ENCODE data around the gene WIPF2.
"Not testable (repeated sequence)": the region's sequence is repeated elsewhere in the genome, so short reads cannot be mapped to it uniquely, and the experiment has no call there.

Gene WIPF2

DNA sequence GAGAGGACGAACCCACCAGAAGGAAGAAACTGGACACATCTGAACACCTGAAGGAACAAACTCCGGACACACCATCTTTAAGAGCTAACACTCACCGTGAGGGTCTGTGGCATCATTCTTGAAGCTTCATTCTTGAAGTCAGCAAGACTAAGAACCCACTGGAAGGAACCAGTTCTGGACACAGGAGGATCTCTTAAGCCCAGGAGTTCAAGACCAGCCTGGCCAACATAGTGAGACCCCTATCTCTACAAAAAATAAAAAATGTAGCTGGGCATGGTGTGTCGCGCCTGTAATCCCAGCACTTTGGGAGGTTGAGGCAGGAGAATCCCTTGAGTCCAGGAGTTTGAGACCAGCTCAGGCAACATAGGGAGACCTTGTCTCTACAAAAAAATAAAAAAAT, 20.5 kb upstream of the WIPF2 start:
- H3K4ac ChIP-seq (ENCODE audit: low read length), result no peak overlapping the region
- no peak overlapping the region for H2BK15ac ChIP-seq (ENCODE audit: low read length)
- DNase-seq (ENCODE audit: low spot score), result no peak
- H2BK12ac ChIP-seq (ENCODE audit: low read length), result no peak overlapping the region
- H2BK5ac ChIP-seq (ENCODE audit: low read length), result no peak overlapping the region
- H3K18ac ChIP-seq (ENCODE audit: low read length), result no peak overlapping the region
- no peak overlapping the region for H4K8ac ChIP-seq (ENCODE audit: low read depth, low read length)
- peaks cover 2% of the 10 kb centered on the region for H3K79me1 ChIP-seq (ENCODE audit: low read depth, low read length)
- H3K9ac ChIP-seq (ENCODE audit: low read depth, low read length, poor library complexity), result no peak overlapping the region
- peaks cover 2 to 4% of the 10 kb centered on the region in 2 donors for H3K36me3 ChIP-seq (replicated peaks in 1 of 2; ENCODE audit: control insufficient read depth in 2 of 2, insufficient read depth in 2 of 2, low read length in 2 of 2)
- H3K27me3 ChIP-seq (ENCODE audit: control insufficient read depth in 3 of 3, insufficient read depth in 3 of 3, low read depth in 1 of 3, low read length in 3 of 3), result no peaks in the 10 kb centered on the region
- no peak overlapping the region for H3K4me3 ChIP-seq (ENCODE audit: low read length in 2 of 2)
- H2BK120ac ChIP-seq (ENCODE audit: low read depth, low read length), result no peak overlapping the region
- H3K4me1 ChIP-seq (ENCODE audit: control insufficient read depth in 2 of 2, insufficient read depth in 1 of 2, low read depth in 1 of 2, low read length in 2 of 2), result peaks cover 5 to 7% of the 10 kb centered on the region in 2 donors
- no peak overlapping the region for H3K14ac ChIP-seq (ENCODE audit: low read length)
- WGBS, 2 donors (ENCODE audit: extremely low coverage in 2 of 2, insufficient read length in 2 of 2, insufficient replicate concordance in 1 of 2), result no CpG with 5 or more reads among the region's 5 CpGs
- no peaks in the 10 kb centered on the region for H3K9me3 ChIP-seq (replicated peaks in 1 of 2; ENCODE audit: control insufficient read depth in 2 of 2, insufficient read depth in 1 of 2, low read depth in 1 of 2, low read length in 2 of 2)
- no peak overlapping the region for H3K27ac ChIP-seq (replicated peaks; ENCODE audit: low read length)
- no peak overlapping the region for H4K91ac ChIP-seq (ENCODE audit: low read depth, low read length, poor library complexity)
- peak overlapping the region; percentile 12 for H2AFZ ChIP-seq (ENCODE audit: low read length)
- no peak overlapping the region for H2AK5ac ChIP-seq (ENCODE audit: low read depth, low read length)
- no peak overlapping the region for H3K23ac ChIP-seq (ENCODE audit: low read depth, low read length, poor library complexity)
- no peak overlapping the region for H3K4me2 ChIP-seq (ENCODE audit: insufficient read depth, low read length, poor library complexity, severe bottlenecking)

DNA sequence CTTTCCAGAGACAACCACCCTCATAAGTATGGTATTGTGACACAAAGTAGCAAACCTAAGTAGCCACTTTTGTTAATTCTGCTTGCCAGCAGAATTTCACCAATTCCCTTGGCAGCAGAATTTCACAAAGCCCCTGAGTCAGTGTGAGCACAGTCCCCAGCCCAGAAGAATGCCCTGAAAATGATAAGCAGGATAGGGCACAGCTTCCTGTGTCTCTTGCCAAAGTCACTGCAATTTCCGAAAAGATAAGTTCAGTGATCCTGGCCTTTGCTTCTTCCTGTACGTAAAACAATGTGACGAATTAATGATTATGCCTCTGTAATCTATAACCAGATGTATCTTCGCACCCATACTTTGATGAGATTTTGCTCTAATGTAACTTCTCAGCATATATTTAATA, 16.0 kb upstream of the WIPF2 start:
- no peak overlapping the region for H3K4ac ChIP-seq (ENCODE audit: low read length)
- H3K27ac ChIP-seq (replicated peaks; ENCODE audit: low read length), result no peak overlapping the region
- no peak overlapping the region for H4K8ac ChIP-seq (ENCODE audit: low read depth, low read length)
- no peak overlapping the region for H2AK5ac ChIP-seq (ENCODE audit: low read depth, low read length)
- no peaks in the 10 kb centered on the region for H3K27me3 ChIP-seq (ENCODE audit: control insufficient read depth in 3 of 3, insufficient read depth in 3 of 3, low read depth in 1 of 3, low read length in 3 of 3)
- no peak overlapping the region for H2AFZ ChIP-seq (ENCODE audit: low read length)
- H2BK5ac ChIP-seq (ENCODE audit: low read length), result no peak overlapping the region
- no peak overlapping the region for H4K91ac ChIP-seq (ENCODE audit: low read depth, low read length, poor library complexity)
- WGBS, 2 donors (ENCODE audit: extremely low coverage in 2 of 2, insufficient read length in 2 of 2, insufficient replicate concordance in 1 of 2), result no CpG with 5 or more reads among the region's 4 CpGs
- H3K9ac ChIP-seq (ENCODE audit: low read depth, low read length, poor library complexity), result no peak overlapping the region
- no peaks in the 10 kb centered on the region for H3K79me1 ChIP-seq (ENCODE audit: low read depth, low read length)
- no peaks in the 10 kb centered on the region for H3K4me1 ChIP-seq (ENCODE audit: control insufficient read depth in 2 of 2, insufficient read depth in 1 of 2, low read depth in 1 of 2, low read length in 2 of 2)
- DNase-seq (ENCODE audit: low spot score), result no peak
- H3K4me2 ChIP-seq (ENCODE audit: insufficient read depth, low read length, poor library complexity, severe bottlenecking), result no peak overlapping the region
- H2BK12ac ChIP-seq (ENCODE audit: low read length), result no peak overlapping the region
- no peak overlapping the region for H3K23ac ChIP-seq (ENCODE audit: low read depth, low read length, poor library complexity)
- H3K14ac ChIP-seq (ENCODE audit: low read length), result no peak overlapping the region
- no peak overlapping the region for H3K18ac ChIP-seq (ENCODE audit: low read length)
- H3K36me3 ChIP-seq (replicated peaks in 1 of 2; ENCODE audit: control insufficient read depth in 2 of 2, insufficient read depth in 2 of 2, low read length in 2 of 2), result no peaks in the 10 kb centered on the region
- H3K4me3 ChIP-seq (ENCODE audit: low read length in 2 of 2), result no peak overlapping the region
- H2BK15ac ChIP-seq (ENCODE audit: low read length), result no peak overlapping the region
- no peak overlapping the region for H2BK120ac ChIP-seq (ENCODE audit: low read depth, low read length)
- no peaks in the 10 kb centered on the region for H3K9me3 ChIP-seq (replicated peaks in 1 of 2; ENCODE audit: control insufficient read depth in 2 of 2, insufficient read depth in 1 of 2, low read depth in 1 of 2, low read length in 2 of 2)

DNA sequence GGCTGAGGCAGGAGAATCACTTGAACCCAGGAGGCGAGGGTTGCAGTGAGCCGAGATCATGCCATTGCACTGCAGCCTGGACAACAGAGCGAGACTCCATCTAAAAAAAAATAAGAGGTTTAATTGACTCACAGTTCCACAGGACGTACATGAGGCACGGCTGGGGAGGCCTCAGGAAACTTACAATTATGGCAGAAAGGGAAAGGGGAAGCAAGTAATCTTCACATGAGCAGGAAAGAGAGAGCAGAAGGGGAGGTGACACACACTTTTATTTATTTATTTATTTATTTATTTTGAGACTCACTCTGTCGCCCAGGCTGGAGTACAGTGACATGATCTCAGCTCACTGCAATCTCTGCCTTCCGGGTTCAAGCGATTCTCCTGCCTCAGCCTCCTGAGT, 12.9 kb upstream of the WIPF2 start:
- DNase-seq (ENCODE audit: low spot score); H3K4me2 ChIP-seq (ENCODE audit: insufficient read depth, low read length, poor library complexity, severe bottlenecking); H3K14ac ChIP-seq (ENCODE audit: low read length); H4K91ac ChIP-seq (ENCODE audit: low read depth, low read length, poor library complexity); H3K9ac ChIP-seq (ENCODE audit: low read depth, low read length, poor library complexity); H2AK5ac ChIP-seq (ENCODE audit: low read depth, low read length); H3K9me3 ChIP-seq (replicated peaks in 1 of 2; ENCODE audit: control insufficient read depth in 2 of 2, insufficient read depth in 1 of 2, low read depth in 1 of 2, low read length in 2 of 2); H3K36me3 ChIP-seq (replicated peaks in 1 of 2; ENCODE audit: control insufficient read depth in 2 of 2, insufficient read depth in 2 of 2, low read length in 2 of 2); H3K27me3 ChIP-seq (ENCODE audit: control insufficient read depth in 3 of 3, insufficient read depth in 3 of 3, low read depth in 1 of 3, low read length in 3 of 3); H3K4ac ChIP-seq (ENCODE audit: low read length); H3K79me1 ChIP-seq (ENCODE audit: low read depth, low read length); H3K18ac ChIP-seq (ENCODE audit: low read length); H3K23ac ChIP-seq (ENCODE audit: low read depth, low read length, poor library complexity); H3K4me3 ChIP-seq (ENCODE audit: low read length in 2 of 2); H2BK12ac ChIP-seq (ENCODE audit: low read length); H2BK5ac ChIP-seq (ENCODE audit: low read length); H3K27ac ChIP-seq (replicated peaks; ENCODE audit: low read length); H2AFZ ChIP-seq (ENCODE audit: low read length); H3K4me1 ChIP-seq (ENCODE audit: control insufficient read depth in 2 of 2, insufficient read depth in 1 of 2, low read depth in 1 of 2, low read length in 2 of 2); H4K8ac ChIP-seq (ENCODE audit: low read depth, low read length); H2BK15ac ChIP-seq (ENCODE audit: low read length); H2BK120ac ChIP-seq (ENCODE audit: low read depth, low read length): not testable (repeated sequence)
- WGBS, 2 donors (ENCODE audit: extremely low coverage in 2 of 2, insufficient read length in 2 of 2, insufficient replicate concordance in 1 of 2), result no CpG with 5 or more reads among the region's 8 CpGs

DNA sequence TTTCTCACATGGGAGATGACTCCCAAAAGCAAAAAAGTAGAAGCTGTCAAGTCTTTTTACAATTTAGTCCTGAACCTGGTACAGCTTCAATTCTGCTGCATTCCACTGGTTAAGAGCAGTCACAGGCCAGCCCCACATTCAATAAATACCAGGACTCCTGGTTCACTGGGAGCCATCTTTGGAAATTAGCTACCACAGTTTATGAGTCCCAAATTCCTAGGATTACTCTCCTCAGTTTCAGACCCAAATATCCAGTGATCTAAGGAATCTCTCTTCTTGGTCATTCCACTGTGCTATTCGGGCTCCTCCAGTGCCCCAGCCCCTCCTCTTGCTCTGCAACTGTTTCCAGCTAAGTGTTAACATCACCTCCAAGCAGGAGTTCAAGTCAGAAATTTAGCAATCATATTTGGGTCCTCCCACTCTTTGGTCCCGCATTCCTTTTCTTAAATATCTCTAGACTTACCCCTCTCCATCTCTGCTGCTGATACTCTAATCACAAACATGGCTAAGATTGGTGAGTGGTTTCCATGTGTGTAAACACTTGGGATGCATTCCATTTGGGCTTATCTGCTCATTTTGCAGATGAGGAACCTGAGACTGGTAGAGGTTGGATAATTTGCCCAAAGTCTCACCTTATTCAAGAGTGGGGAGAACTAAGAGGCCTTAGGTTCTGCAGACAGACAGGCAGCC, 9.6 kb upstream of the WIPF2 start:
- no peak for DNase-seq (ENCODE audit: low spot score)
- Histone ChIP-seq H3K4me1 (ENCODE audit: control insufficient read depth in 2 of 2, insufficient read depth in 1 of 2, low read depth in 1 of 2, low read length in 2 of 2) (peaks cover 0 to 2% of the 10 kb centered on the region in 2 donors), H2AFZ (ENCODE audit: low read length) (peak overlapping the region; percentile 78), H4K91ac (ENCODE audit: low read depth, low read length, poor library complexity) (no peak overlapping the region), H3K9me3 (replicated peaks in 1 of 2; ENCODE audit: control insufficient read depth in 2 of 2, insufficient read depth in 1 of 2, low read depth in 1 of 2, low read length in 2 of 2) (no peaks in the 10 kb centered on the region), H3K27ac (replicated peaks; ENCODE audit: low read length) (no peak overlapping the region), H3K23ac (ENCODE audit: low read depth, low read length, poor library complexity) (no peak overlapping the region), H3K4ac (ENCODE audit: low read length) (no peak overlapping the region), H3K4me2 (ENCODE audit: insufficient read depth, low read length, poor library complexity, severe bottlenecking) (no peak overlapping the region), H3K9ac (ENCODE audit: low read depth, low read length, poor library complexity) (no peak overlapping the region), H3K4me3 (ENCODE audit: low read length in 2 of 2) (no peak overlapping the region), H2BK120ac (ENCODE audit: low read depth, low read length) (no peak overlapping the region), H3K36me3 (replicated peaks in 1 of 2; ENCODE audit: control insufficient read depth in 2 of 2, insufficient read depth in 2 of 2, low read length in 2 of 2) (no peaks in the 10 kb centered on the region), H2AK5ac (ENCODE audit: low read depth, low read length) (no peak overlapping the region), H3K27me3 (ENCODE audit: control insufficient read depth in 3 of 3, insufficient read depth in 3 of 3, low read depth in 1 of 3, low read length in 3 of 3) (no peaks in the 10 kb centered on the region), H3K18ac (ENCODE audit: low read length) (no peak overlapping the region), H2BK5ac (ENCODE audit: low read length) (no peak overlapping the region), H2BK15ac (ENCODE audit: low read length) (no peak overlapping the region), H3K79me1 (ENCODE audit: low read depth, low read length) (no peaks in the 10 kb centered on the region), H2BK12ac (ENCODE audit: low read length) (no peak overlapping the region), H3K14ac (ENCODE audit: low read length) (no peak overlapping the region), H4K8ac (ENCODE audit: low read depth, low read length) (no peak overlapping the region)
- no CpG with 5 or more reads among the region's 2 CpGs for WGBS, 2 donors (ENCODE audit: extremely low coverage in 2 of 2, insufficient read length in 2 of 2, insufficient replicate concordance in 1 of 2)
